Measurements from ENCODE around the gene PANX1.

- TF ChIP-seq CTCF (conservative IDR thresholded peaks at IDR 0.05; ENCODE audit: low read depth, low read length) (no peak), EZH2 (IDR thresholded peaks at IDR 0.05; ENCODE audit: low read length, unreplicated experiment) (no peak)
These were observed 4.3 kb downstream of the PANX1 start for GRCh38 chr11:94132823-94133408.
